ENCODE results near the gene SLK. TPM values are rescaled to one million over a fixed set of nuclear protein-coding genes. Genes with fewer than 3 reads are reported as not detected.

SLK gene
- total and polyA plus RNA-seq, 10 of the 15 experiments (the other 5 are each of a cell fraction or from before 2014, with no cell fraction given) = 2.5 to 24.2 (median 11.1) TPM

GRCh38 chr10:104076743-104077160 lies 109.8 kb downstream of the SLK start:
- ChIA-PET POLR2A (no interaction called here), RAD21 (ENCODE audit: unreplicated experiment) (no interaction called here), CTCF (interaction anchor here (1.5 kb wide), 1 partner anchor 48 kb away, joined by 4 read pairs; no protein-coding TSS in a partner anchor), SMC1A (ENCODE audit: uncharacterized antibody, unreplicated experiment) (interaction anchor here (2.3 to 2.4 kb wide), 2 partner anchors 33 to 47 kb away, joined by 6 to 8 read pairs; no protein-coding TSS in a partner anchor)
- Histone ChIP-seq H3K4me3 (no peak overlapping the region), H3K36me3 (ENCODE audit: control insufficient read depth in 2 of 2, insufficient read depth in 2 of 2, low read length in 1 of 2) (no peaks in the 10 kb centered on the region), H2AFZ (ENCODE audit: control insufficient read depth, low read depth, low read length) (no peak overlapping the region), H3K79me2 (ENCODE audit: control insufficient read depth, insufficient read depth, low read length) (no peaks in the 10 kb centered on the region), H4K20me1 (ENCODE audit: control insufficient read depth, insufficient read depth) (no peaks in the 10 kb centered on the region), H3K4me1 (ENCODE audit: control insufficient read depth, insufficient read depth, low read length) (no peaks in the 10 kb centered on the region), H3K9me3 (replicated peaks; ENCODE audit: control insufficient read depth, insufficient read depth, low read length) (no peaks in the 10 kb centered on the region), H3K9ac (ENCODE audit: control insufficient read depth, insufficient read depth, low read length) (no peak overlapping the region), H3K27ac (ENCODE audit: control insufficient read depth, insufficient read depth) (no peak overlapping the region), H3K27me3 (replicated peaks in 1 of 2; ENCODE audit: control insufficient read depth in 2 of 2, insufficient read depth in 2 of 2, low read length in 1 of 2) (no peaks in the 10 kb centered on the region), H3K4me2 (ENCODE audit: control insufficient read depth, insufficient read depth) (no peak overlapping the region)
- intact Hi-C loops (cut with micrococcal nuclease; ENCODE audit: unreplicated experiment) (no loop called here), in situ Hi-C loops (cut with MboI) (loop anchor here (5.0 kb wide), 1 partner anchor 184 kb away; no protein-coding TSS in a partner anchor)
- ATAC-seq (no peak), FAIRE-seq (no peak), DNase-seq (ENCODE audit: low read depth, low spot score) (no peak)
- BruUV-seq (replicated peaks) = no TSS peak
- 27% methylated on average over 3 of the region's 3 CpGs for WGBS (ENCODE audit: insufficient coverage, insufficient replicate concordance, low lambda C conversion rate, missing lambda C conversion rate)
- TF ChIP-seq BHLHE40 (IDR thresholded peaks at IDR 0.05; ENCODE audit: borderline replicate concordance in 1 of 2, low read depth in 2 of 2, low read length in 1 of 2) (no peak), CREM (IDR thresholded peaks at IDR 0.05; ENCODE audit: low read depth) (no peak), FOXM1 (IDR thresholded peaks at IDR 0.05; ENCODE audit: low read depth, low read length) (no peak), SREBF1 (IDR thresholded peaks at IDR 0.05; ENCODE audit: low read length) (no peak), USF2 (IDR thresholded peaks at IDR 0.05; ENCODE audit: borderline replicate concordance, low read depth, low read length) (no peak), ZNF274 (IDR thresholded peaks at IDR 0.05; ENCODE audit: insufficient read depth, insufficient read length) (no peak), SREBF2 (IDR thresholded peaks at IDR 0.05; ENCODE audit: low read length) (no peak), ZNF24 (IDR thresholded peaks at IDR 0.05) (no peak), CBX5 (IDR thresholded peaks at IDR 0.05; ENCODE audit: low read depth) (no peak), EED (IDR thresholded peaks at IDR 0.05; ENCODE audit: low read depth) (no peak), RCOR1 (conservative IDR thresholded peaks at IDR 0.05; ENCODE audit: low read depth, low read length) (no peak), NRF1 (conservative IDR thresholded peaks at IDR 0.05; ENCODE audit: low read depth, low read length) (no peak), ZNF622 (IDR thresholded peaks at IDR 0.05) (no peak), SRF (IDR thresholded peaks at IDR 0.05; ENCODE audit: low read depth in 2 of 2, low read length in 2 of 2) (no peak)

All from GM12878 (cell line).